AG04449 (cell line): Measurements from ENCODE around the gene ATG9B.

Source experiments
- CTCF ChIA-PET: fragments of 350-600 bp; formaldehyde crosslinking; extraction: SDS; loops from one replicate; lab custom pipeline; 2021; ENCODE audit warnings: antibody characterized with exemption; lab: Yijun Ruan, JAX
- POLR2A ChIA-PET: fragments of 400-600, 350-600 bp; formaldehyde crosslinking; extraction: SDS; loops from one replicate; lab custom pipeline; 2020; ENCODE audit warnings: antibody characterized with exemption, inconsistent platforms; lab: Yijun Ruan, JAX
- DNase-seq: peaks from one replicate; pipeline ENCODE4 v3.0.0-alpha.2; 2010; ENCODE audit warnings: low read depth, low spot score
- H3K4me3 ChIP-seq: 2 replicates; pipeline ENCODE4 v1.5.1; 2011; ENCODE audit warnings: low read depth, mild to moderate bottlenecking, control low read depth, low read length
- CTCF ChIP-seq: IDR thresholded peaks from one replicate; pipeline ENCODE4 v1.5.1; 2011; ENCODE audit warnings: mild to moderate bottlenecking, moderate library complexity, low read length, control low read depth, inconsistent platforms; ENCODE audit not compliant: insufficient read depth; ENCODE audit errors: missing control alignments

ATG9B gene

GRCh38 chr7:151063212-151063561, 38.9 kb upstream of the ATG9B start:
- CTCF ChIA-PET: interaction anchor here (0.8 to 4.8 kb wide), 5 partner anchors 13 to 112 kb away, joined by 3 to 48 read pairs (median 4); partner anchors contain the start of genes FASTK and TMUB1
- POLR2A ChIA-PET: interaction anchor here (1.2 to 1.5 kb wide), 3 partner anchors 9 to 18 kb away, joined by 4 to 7 read pairs (median 5); partner anchors contain the start of gene FASTK
- H3K4me3 ChIP-seq: no peak overlapping the region
- TF ChIP-seq CTCF: no peak
- no peak for DNase-seq

- no peak for TF ChIP-seq CTCF
- ChIA-PET CTCF (interaction anchor here (0.8 to 4.8 kb wide), 6 partner anchors 14 to 112 kb away, joined by 3 to 48 read pairs (median 4); partner anchors contain the start of genes FASTK and TMUB1), POLR2A (interaction anchor here (1.2 to 1.5 kb wide), 3 partner anchors 9 to 18 kb away, joined by 4 to 7 read pairs (median 5); partner anchors contain the start of gene FASTK)
- H3K4me3 ChIP-seq: no peak overlapping the region; the same call in 1 of the 2 replicates
- DNase-seq: no peak
Measured at GRCh38 chr7:151062399-151063211, 38.3 kb upstream of the ATG9B start.

GRCh38 chr7:151062111-151062398, 37.8 kb upstream of the ATG9B start:
- TF ChIP-seq CTCF: no peak
- DNase-seq: no peak
- H3K4me3 ChIP-seq: peak overlapping the region; percentile 3
- ChIA-PET POLR2A (interaction anchor here (1.5 kb wide), 2 partner anchors 16 to 19 kb away, joined by 4 to 7 read pairs; partner anchors contain the start of gene FASTK), CTCF (interaction anchor here (1.2 to 4.8 kb wide), 6 partner anchors 15 to 113 kb away, joined by 3 to 48 read pairs (median 4); partner anchors contain the start of gene TMUB1)

GRCh38 chr7:151061213-151062110, 37.2 kb upstream of the ATG9B start:
- POLR2A ChIA-PET: interaction anchor here (1.2 to 1.5 kb wide), 3 partner anchors 17 to 33 kb away, joined by 4 to 7 read pairs (median 4); partner anchors contain the start of genes ABCB8 and FASTK
- peak overlapping the region; percentile 75 for H3K4me3 ChIP-seq
- TF ChIP-seq CTCF: no peak
- CTCF ChIA-PET: interaction anchor here (1.0 to 4.8 kb wide), 7 partner anchors 8 to 52 kb away, joined by 3 to 48 read pairs (median 4); no protein-coding TSS in a partner anchor
- no peak for DNase-seq

- DNase-seq: no peak
- CTCF ChIA-PET: interaction anchor here (0.6 to 4.8 kb wide), 11 partner anchors 8 to 64 kb away, joined by 3 to 48 read pairs (median 4); no protein-coding TSS in a partner anchor
- POLR2A ChIA-PET: interaction anchor here (1.2 kb wide), 2 partner anchors 20 to 32 kb away, joined by 3 to 4 read pairs; partner anchors contain the start of genes ABCB8 and FASTK
- peak overlapping the region; percentile 75 for H3K4me3 ChIP-seq
- peak; percentile 14 for TF ChIP-seq CTCF
Measured at GRCh38 chr7:151060416-151061212, 36.3 kb upstream of the ATG9B start.
